H1 (cell line): ENCODE results near the gene GRID1. TPM values are rescaled to one million over a fixed set of nuclear protein-coding genes. Genes with fewer than 3 reads are reported as not detected.

ENCODE experiments used
- EZH2 ChIP-seq: fragments of 200-600 bp; sonication (generic); IDR thresholded peaks from 2 replicates; pipeline ENCODE4 v1.7.1; 2012; ENCODE audit warnings: low read depth, mild to moderate bottlenecking, moderate library complexity, low read length, inconsistent platforms; ENCODE audit not compliant: severe bottlenecking
- polyA plus RNA-seq, 7 experiments: library from polyadenylated mRNA; depleted of rRNA in 3 of 7; stranded (reverse) in 5 of 7; unstranded in 2 of 7; fragments of >200 nt in 5 of 7; fragments of 200-250 nt in 2 of 7; gene quantifications; 1 replicate in 5 of 7; 2 replicates in 1 of 7; 4 replicates in 1 of 7; pipeline versions ENCODE4 v1.2.1 to v1.2.3, GENCODE V29; 2011 to 2013; ENCODE audit warnings: missing spikeins in 2 of 7, mixed read lengths in 2 of 7
- total RNA-seq: library from RNA; stranded (reverse); fragmentation: NEBNext Ultra II Directional; extraction: Animal tissue kit (Norgen Biotek cat#: 25700); gene quantifications from 2 replicates; pipeline ENCODE4 v1.2.1, GENCODE V29; 2021

Gene GRID1
- total and polyA plus RNA-seq, 2 of the 8 experiments (the other 6 are each of a cell fraction or from before 2014, with no cell fraction given): 0.22 to 0.30 TPM

DNA sequence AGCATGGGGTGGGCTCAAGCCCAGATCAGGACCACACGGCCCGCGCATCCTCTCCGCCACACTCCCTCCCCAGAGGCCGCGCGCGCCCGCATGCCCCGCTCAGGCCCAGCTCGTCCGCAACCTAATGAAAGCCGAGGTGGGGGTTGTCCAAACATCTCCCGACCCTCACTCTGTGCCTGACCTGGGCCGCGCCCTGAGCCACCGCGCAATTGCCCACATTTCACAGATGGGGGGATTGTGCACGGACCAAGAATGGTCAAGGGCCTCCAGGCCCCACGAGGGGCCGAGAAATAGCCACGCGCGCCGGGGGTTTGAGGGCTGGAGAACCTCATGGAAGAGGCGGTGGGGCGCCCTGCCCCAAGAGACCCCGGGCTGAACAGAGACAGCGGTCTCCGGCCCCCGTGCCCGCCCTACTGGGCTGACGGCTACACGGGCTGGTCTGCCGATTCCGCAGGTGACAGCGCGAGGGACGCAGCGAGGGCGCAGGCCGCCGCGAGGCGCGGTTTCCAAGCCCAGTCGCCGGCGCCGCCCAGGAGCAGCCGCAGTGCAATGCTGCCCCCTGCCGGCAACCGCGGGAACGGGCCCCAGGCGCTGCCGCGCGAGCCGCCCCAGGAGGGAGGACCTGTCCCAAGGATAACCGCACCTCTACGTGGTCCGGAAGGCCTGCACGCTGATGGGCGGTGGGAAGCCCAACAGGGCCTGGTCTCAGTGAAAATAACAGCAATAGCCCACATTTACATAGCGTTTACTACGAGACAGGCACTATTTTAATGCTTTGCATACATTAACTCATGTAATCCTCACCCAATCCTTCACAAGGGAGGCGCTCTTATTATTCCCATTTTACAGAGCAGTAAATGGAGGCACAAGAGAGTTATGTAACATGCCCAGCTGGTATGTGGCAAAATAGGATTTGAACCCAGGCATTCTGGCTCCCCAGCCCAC is 10.5 kb upstream of the GRID1 start (continued):
- peak; percentile 47 for TF ChIP-seq EZH2
